K562 (cell line): ENCODE measurements around the gene LSR. TPM values are rescaled to one million over a fixed set of nuclear protein-coding genes. Genes with fewer than 3 reads are reported as not detected.

Experiments used
- ATAC-seq: fragments of 200-7000 bp; cut with Tn5 transposase; 3 replicates; pipeline ENCODE4 v1.9.1; 2020; ENCODE audit warnings: moderate library complexity
- BruUV-seq: library from RNA; stranded (reverse); fragments of 400-500 nt; replicated peaks from 2 replicates; lab custom pipeline; 2021; lab: Mats Ljungman, UMichigan
- CTCF ChIA-PET: fragments of 300-600 bp; formaldehyde crosslinking; extraction: SDS; loops from one replicate; lab custom pipeline; 2021; ENCODE audit warnings: low intra/inter-chr PET ratio; lab: Yijun Ruan, JAX
- POLR2A ChIA-PET: fragments of 300-600, 350-650 bp; sonication (Branson Sonifier 250); formaldehyde crosslinking; extraction: SDS; loops from one replicate; lab custom pipeline; 2021; ENCODE audit warnings: antibody characterized with exemption, inconsistent platforms; lab: Yijun Ruan, JAX
- DNase-seq, 4 experiments: peaks; one replicate each; pipeline versions ENCODE4 v3.0.0 to v3.0.0-alpha.2; 2011 to 2018; ENCODE audit warnings: low spot score in 3 of 4, mixed read lengths in 3 of 4; ENCODE audit errors: extremely low read depth in 1 of 4
- FAIRE-seq: peaks from 2 replicates; lab custom pipeline; 2011; peaks lifted over from hg19 to GRCh38; lab: Jason Lieb, UNC
- H2AFZ ChIP-seq: 2 replicates; pipeline ENCODE4 v1.6.0; 2011; ENCODE audit warnings: low read depth, low read length, control low read depth, inconsistent platforms
- H3K27ac ChIP-seq: fragments of 200-600 bp; 3 replicates; pipeline ENCODE4 v1.8.0; 2011; ENCODE audit warnings: low read depth, mild to moderate bottlenecking, control low read depth, inconsistent platforms, low read length, moderate library complexity, mixed read lengths; ENCODE audit errors: extremely low read depth
- H3K27me3 ChIP-seq, 2 experiments: fragments of 300-600 bp in 1 of 2; 2 replicates in 1 of 2; 3 replicates in 1 of 2; pipeline versions ENCODE4 v1.6.0 to v1.8.0; 2011; ENCODE audit warnings: inconsistent platforms in 2 of 2, low read length in 2 of 2, mild to moderate bottlenecking in 1 of 2, mixed read lengths in 1 of 2, moderate library complexity in 1 of 2; ENCODE audit not compliant: control insufficient read depth in 2 of 2, insufficient read depth in 2 of 2
- H3K36me3 ChIP-seq: fragments of 300-600 bp; 3 replicates; pipeline ENCODE4 v1.8.0; 2011; ENCODE audit warnings: mild to moderate bottlenecking, low read length, inconsistent platforms; ENCODE audit not compliant: control insufficient read depth, insufficient read depth
- H3K4me1 ChIP-seq, 2 experiments: fragments of 200-600 bp in 1 of 2; replicated peaks in 1 of 2; 2 replicates in 1 of 2; 3 replicates in 1 of 2; pipeline versions ENCODE4 v1.5.1 to v1.8.0; 2011; ENCODE audit warnings: inconsistent platforms in 2 of 2, low read length in 2 of 2, mild to moderate bottlenecking in 1 of 2, mixed read lengths in 1 of 2, moderate library complexity in 1 of 2; ENCODE audit not compliant: control insufficient read depth in 2 of 2, insufficient read depth in 2 of 2
- H3K4me2 ChIP-seq: 2 replicates; pipeline ENCODE4 v1.6.1; 2011; ENCODE audit warnings: low read length, control low read depth, inconsistent platforms, mixed read lengths; ENCODE audit not compliant: insufficient read depth
- H3K4me3 ChIP-seq: fragments of 200-600 bp; sonication (generic), shearing (Covaris generic); 2 replicates; pipeline ENCODE4 v1.5.1; 2016; ENCODE audit warnings: control low read depth, inconsistent platforms
- H3K79me2 ChIP-seq: fragments of 200-600 bp; 3 replicates; pipeline ENCODE4 v1.8.0; 2011; ENCODE audit warnings: low read length, inconsistent platforms; ENCODE audit not compliant: control insufficient read depth, insufficient read depth
- H3K9ac ChIP-seq, 2 experiments: 2 replicates each; pipeline versions ENCODE4 v1.6.0 to v1.6.1; 2011; ENCODE audit warnings: low read depth in 2 of 2, low read length in 2 of 2, control low read depth in 1 of 2, inconsistent platforms in 1 of 2, mild to moderate bottlenecking in 1 of 2, mixed read lengths in 1 of 2; ENCODE audit not compliant: insufficient read depth in 1 of 2
- H3K9me1 ChIP-seq: one replicate; pipeline ENCODE4 v1.6.0; 2011; ENCODE audit warnings: inconsistent platforms, mild to moderate bottlenecking, low read length, moderate library complexity; ENCODE audit not compliant: control insufficient read depth, insufficient read depth
- H3K9me3 ChIP-seq: replicated peaks from 2 replicates; pipeline ENCODE4 v1.5.1; 2011; ENCODE audit warnings: low read depth, low read length, inconsistent platforms; ENCODE audit not compliant: control insufficient read depth, insufficient read depth
- H4K20me1 ChIP-seq: replicated peaks from 2 replicates; pipeline ENCODE4 v1.6.1; 2011; ENCODE audit warnings: low read length, inconsistent platforms, mixed read lengths; ENCODE audit not compliant: control insufficient read depth, insufficient read depth
- BCOR ChIP-seq: fragments of 450-650 bp; IDR thresholded peaks from 2 replicates; pipeline ENCODE4 v1.6.1; 2016
- BHLHE40 ChIP-seq: IDR thresholded peaks from 2 replicates; pipeline ENCODE4 v1.6.1; 2011; ENCODE audit warnings: low read length, improper control_type of control experiment
- CBFA2T3 ChIP-seq: fragments of 450-650 bp; IDR thresholded peaks from 2 replicates; pipeline ENCODE4 v1.6.1; 2017
- EP300 ChIP-seq: IDR thresholded peaks from 2 replicates; pipeline ENCODE4 v1.6.1; 2012; ENCODE audit warnings: low read length, improper control_type of control experiment
- OTX1 ChIP-seq: fragments of 450-650 bp; formaldehyde crosslinking; IDR thresholded peaks from 2 replicates; pipeline ENCODE4 v1.4.0; 2022; ENCODE audit warnings: mild to moderate bottlenecking
- PTBP1 ChIP-seq: fragments of 200-400 bp; formaldehyde crosslinking; IDR thresholded peaks from 2 replicates; pipeline ENCODE4 v1.6.1; 2017; ENCODE audit warnings: low read depth, low read length
- SMARCB1 ChIP-seq: IDR thresholded peaks from 2 replicates; pipeline ENCODE4 v1.6.1; 2011; ENCODE audit warnings: improper control_type of control experiment, low read depth; ENCODE audit not compliant: insufficient read length
- ZKSCAN8 ChIP-seq: fragments of 200-800 bp; sonication (Bioruptor generic); IDR thresholded peaks from 2 replicates; pipeline ENCODE4 v1.6.1; 2016; ENCODE audit warnings: missing genetic modification characterization, missing compliant biosample characterization
- ZNF695 ChIP-seq: fragments of 450-650 bp; formaldehyde crosslinking; IDR thresholded peaks from 2 replicates; pipeline ENCODE4 v1.4.0; 2020; ENCODE audit warnings: mild to moderate bottlenecking, moderate library complexity
- WGBS: fragments of 100-300 bp; shearing (Covaris generic); methylation state at CpG from one replicate; pipeline ENCODE4 v1.1.6; 2016; ENCODE audit warnings: low coverage, mixed read lengths; ENCODE audit not compliant: insufficient coverage; ENCODE audit errors: missing lambda C conversion rate; 5-methylcytosine and 5-hydroxymethylcytosine counted together
- in situ Hi-C: fragments of 300-500 bp; cut with MboI; formaldehyde crosslinking; loops from 4 replicates; pipeline ENCODE4 v1.15.0; 2018; ENCODE audit warnings: inconsistent platforms, mixed read lengths
- intact Hi-C: fragments of 100-400 bp; cut with micrococcal nuclease; formaldehyde crosslinking; loops from 2 replicates; pipeline ENCODE4 v1.14.2; 2022
- polyA plus RNA-seq, 8 experiments: library from polyadenylated mRNA; depleted of rRNA in 4 of 8; stranded (reverse) in 5 of 8; unstranded in 3 of 8; fragments of >200 nt; fragmentation: Nextera tagmentation in 2 of 8; fragmentation: Illumina TruSeq in 1 of 8; extraction: Ambion mirVana in 2 of 8; extraction: Trizol in 1 of 8; gene quantifications; 2 replicates each; pipeline versions ENCODE4 v1.2.1 to v1.2.3, GENCODE V29; 2011 to 2014; ENCODE audit warnings: inconsistent platforms in 1 of 8, missing spikeins in 1 of 8
- total RNA-seq, 7 experiments: library from RNA; depleted of rRNA in 6 of 7; stranded (reverse); fragments of >200 nt in 6 of 7; fragmentation: Illumina TruSeq in 2 of 7; extraction: Trizol in 2 of 7; gene quantifications; 2 replicates each; pipeline versions ENCODE4 v1.2.1 to v1.2.3, GENCODE V29; 2011 to 2021; ENCODE audit warnings: low replicate concordance in 1 of 7

Gene LSR
- total and polyA plus RNA-seq, 9 of the 15 experiments (the other 6 are each of a cell fraction or from before 2014, with no cell fraction given) = 0.44 to 87.9 (median 28.0) TPM

DNA sequence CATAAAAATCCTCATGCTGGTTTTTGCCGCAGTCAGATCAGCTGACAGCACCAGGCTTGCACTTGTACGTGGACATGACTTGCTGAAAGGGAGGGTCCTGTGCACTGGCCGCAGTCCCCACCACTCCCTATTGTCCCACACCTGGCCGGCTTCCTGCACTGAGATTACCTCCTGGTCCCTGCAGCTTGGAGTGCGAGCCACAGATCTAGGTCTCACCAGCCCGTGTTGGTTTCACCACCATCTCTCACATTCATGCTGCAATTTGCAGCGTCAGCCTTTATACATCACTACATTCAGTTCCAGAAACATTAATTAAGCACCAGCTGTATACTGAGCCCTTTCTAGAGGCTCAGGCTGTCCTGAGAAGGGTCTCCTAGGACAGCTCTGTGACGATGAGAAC, 65.2 kb downstream of the LSR start (continued):
- TF ChIP-seq PTBP1 (no peak), EP300 (no peak), ZKSCAN8 (CRISPR knock-in tag) (peak; percentile 97), ZNF695 (no peak), SMARCB1 (no peak)

DNA sequence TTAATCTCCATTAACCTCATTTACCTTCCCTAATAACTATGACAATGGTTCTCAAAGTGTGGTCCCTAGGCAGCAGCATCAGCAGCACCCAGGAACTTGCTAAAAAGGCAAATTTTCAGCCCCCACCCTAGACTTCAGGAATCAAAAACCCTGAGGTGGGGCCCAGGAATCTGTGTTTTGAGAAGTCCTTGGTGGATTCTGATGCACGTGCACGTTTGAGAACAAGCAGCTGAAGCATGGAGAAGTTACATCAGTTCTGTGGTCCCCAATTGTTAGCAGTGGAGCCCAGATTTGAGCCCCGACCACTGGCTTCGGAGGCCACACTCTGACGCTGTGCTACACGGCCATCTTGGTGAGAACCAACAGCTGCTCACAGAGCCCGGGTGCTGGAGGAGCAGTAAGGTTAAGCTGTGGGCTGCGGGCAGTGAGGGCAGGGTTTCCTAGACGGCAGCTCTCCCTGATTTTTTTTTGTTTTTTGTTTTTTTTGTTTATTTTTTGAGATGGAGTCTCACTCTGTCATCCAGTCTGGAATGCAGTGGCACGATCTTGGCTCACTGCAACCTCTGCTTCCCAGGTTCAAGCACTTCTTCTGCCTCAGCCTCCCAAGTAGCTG, 66.2 kb downstream of the LSR start:
- ChIA-PET CTCF (no interaction called here), POLR2A (interaction anchor here (0.6 to 1.5 kb wide), 7 partner anchors 8 to 404 kb away, joined by 3 to 8 read pairs (median 3); no protein-coding TSS in a partner anchor)
- no peaks in the 10 kb centered on the region for H4K20me1 ChIP-seq
- DNase-seq = no peak
- no peak overlapping the region for H3K27ac ChIP-seq
- BruUV-seq = no TSS peak
- H3K4me3 ChIP-seq = no peak overlapping the region
- no peaks in the 10 kb centered on the region for H3K9me1 ChIP-seq
- intact Hi-C loops = no loop called here
- H3K27me3 ChIP-seq = no peaks in the 10 kb centered on the region
- H3K9ac ChIP-seq = no peak overlapping the region
- in situ Hi-C loops = no loop called here
- WGBS = 73% methylated on average over 10 of the region's 10 CpGs
- no peak overlapping the region for H3K4me2 ChIP-seq
- H3K4me1 ChIP-seq = peaks cover 42 to 69% of the 10 kb centered on the region in 2 experiments
- H3K9me3 ChIP-seq = no peaks in the 10 kb centered on the region
- TF ChIP-seq OTX1 (CRISPR knock-in tag) (no peak), CBFA2T3 (peak; percentile 34), BCOR (0 out of 2 replicates have a peak, but pooled peaks have one; percentile 12), BHLHE40 (peak; percentile 53)
- FAIRE-seq = no peak
- H3K79me2 ChIP-seq = peaks cover 9% of the 10 kb centered on the region; the same call in 2 of the 3 replicates
- 0 out of 2 replicates have a peak overlapping the region, but pooled peaks have one; percentile 10 for H2AFZ ChIP-seq
- H3K36me3 ChIP-seq = no peaks in the 10 kb centered on the region; the same call in 2 of the 3 replicates
- ATAC-seq = no peak
